Measurements from ENCODE around the gene NPEPPS.
A peak's percentile ranks its signal among the peaks of the same experiment; 100 is the strongest.

NPEPPS gene

DNA sequence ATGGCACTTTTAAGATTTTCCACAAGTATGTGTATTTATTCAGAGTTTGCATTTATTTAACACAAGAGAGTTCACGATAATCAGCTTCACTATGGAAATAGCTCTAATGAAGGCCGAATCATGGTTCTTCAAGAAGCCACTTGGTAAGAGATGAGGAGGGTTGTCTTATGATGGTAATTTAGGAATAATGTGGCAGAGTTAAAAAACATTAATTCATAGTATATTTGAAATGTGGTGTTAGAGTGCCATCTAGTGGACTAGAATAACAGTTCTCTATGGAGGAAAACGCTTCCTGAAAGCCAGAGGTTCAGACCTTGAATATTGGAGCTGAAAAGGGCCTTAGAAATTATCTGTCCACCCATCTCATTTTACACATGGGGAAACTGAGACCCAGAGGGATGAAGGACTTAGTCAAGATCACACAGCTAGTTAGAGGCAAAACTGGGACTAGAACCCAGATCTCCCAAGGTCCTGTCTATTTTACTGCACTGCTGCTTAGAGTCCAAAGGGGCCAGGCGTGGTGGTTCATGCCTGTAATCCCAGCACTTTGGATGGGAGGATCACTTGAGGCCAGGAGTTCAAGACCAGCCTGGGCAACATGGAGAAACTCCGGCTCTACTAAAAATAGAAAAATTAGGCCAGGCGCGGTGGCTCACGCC, 85.0 kb downstream of the NPEPPS start:
- H3K9me3 Mint-ChIP-seq = no peaks in the 10 kb centered on the region
- TF ChIP-seq, protein P1, sequence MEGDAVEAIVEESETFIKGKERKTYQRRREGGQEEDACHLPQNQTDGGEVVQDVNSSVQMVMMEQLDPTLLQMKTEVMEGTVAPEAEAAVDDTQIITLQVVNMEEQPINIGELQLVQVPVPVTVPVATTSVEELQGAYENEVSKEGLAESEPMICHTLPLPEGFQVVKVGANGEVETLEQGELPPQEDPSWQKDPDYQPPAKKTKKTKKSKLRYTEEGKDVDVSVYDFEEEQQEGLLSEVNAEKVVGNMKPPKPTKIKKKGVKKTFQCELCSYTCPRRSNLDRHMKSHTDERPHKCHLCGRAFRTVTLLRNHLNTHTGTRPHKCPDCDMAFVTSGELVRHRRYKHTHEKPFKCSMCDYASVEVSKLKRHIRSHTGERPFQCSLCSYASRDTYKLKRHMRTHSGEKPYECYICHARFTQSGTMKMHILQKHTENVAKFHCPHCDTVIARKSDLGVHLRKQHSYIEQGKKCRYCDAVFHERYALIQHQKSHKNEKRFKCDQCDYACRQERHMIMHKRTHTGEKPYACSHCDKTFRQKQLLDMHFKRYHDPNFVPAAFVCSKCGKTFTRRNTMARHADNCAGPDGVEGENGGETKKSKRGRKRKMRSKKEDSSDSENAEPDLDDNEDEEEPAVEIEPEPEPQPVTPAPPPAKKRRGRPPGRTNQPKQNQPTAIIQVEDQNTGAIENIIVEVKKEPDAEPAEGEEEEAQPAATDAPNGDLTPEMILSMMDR (IDR thresholded peaks at IDR 0.05) = peak; percentile 75
- H3K36me3 Mint-ChIP-seq (ENCODE audit: low read depth) = peaks cover 65% of the 10 kb centered on the region
- no peak overlapping the region for H3K4me3 Mint-ChIP-seq
- DNase-seq = peak; percentile 6
- H3K27ac Mint-ChIP-seq = no peak overlapping the region
- H3K4me1 Mint-ChIP-seq = peaks cover under 1% of the 10 kb centered on the region
- no peaks in the 10 kb centered on the region for H3K27me3 Mint-ChIP-seq (ENCODE audit: low read depth, poor library complexity)

DNA sequence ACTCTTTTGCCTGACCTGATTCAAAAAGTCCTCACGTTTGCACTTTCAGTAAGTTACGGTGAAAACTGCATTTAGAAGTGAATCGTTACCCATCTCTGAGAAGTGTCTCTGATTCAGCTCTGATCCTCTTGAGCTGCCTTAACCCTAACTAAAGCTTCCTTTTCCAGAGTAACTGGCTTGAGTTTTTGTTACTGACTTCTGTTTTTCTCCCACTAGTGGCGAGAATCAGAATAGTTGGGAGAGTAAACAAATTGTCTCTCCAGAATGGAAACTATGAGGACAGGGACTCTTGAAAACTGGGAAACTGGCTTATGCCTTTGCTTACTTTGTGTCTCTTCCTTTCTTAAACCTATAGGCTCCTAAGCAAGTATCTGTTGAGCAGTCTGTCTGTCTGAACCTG, 87.5 kb downstream of the NPEPPS start:
- peak overlapping the region; percentile 87 for H3K27ac Mint-ChIP-seq

DNA sequence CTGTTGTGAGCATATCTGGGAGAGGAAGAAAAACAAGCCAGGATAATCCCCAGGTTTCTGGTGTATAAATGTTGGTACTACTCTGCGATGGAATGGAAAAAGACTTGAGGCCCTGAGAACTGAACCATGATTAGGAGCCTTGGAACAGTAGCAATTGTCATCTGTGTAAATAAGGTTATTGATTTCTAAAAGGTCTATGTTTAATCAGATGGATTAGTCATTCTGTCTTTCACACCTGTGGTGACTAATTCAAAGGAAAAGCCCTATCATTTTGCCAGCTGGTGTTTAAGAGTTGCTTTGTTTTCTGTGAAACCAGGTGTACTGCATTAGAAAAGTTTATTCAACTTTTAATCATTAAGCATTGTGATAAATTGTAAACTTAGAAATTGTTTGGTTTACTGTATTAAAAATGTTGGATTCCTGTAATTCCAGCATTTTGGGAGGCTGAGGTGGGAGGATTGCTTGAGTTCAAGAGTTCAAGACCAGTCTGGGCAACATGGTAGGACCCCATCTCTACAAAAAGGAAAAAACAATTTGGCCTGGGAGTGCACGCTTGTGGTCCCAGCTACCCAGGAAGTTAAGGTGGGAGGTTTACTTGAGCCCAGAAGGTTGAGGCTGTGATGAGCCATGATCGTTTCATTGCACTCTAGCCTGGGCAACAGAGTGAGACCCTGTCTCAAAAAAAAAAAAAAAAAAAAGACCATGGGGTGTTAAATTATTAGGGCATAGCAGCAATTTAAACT, 89.8 kb downstream of the NPEPPS start:
- no peaks in the 10 kb centered on the region for H3K27me3 Mint-ChIP-seq (ENCODE audit: low read depth, poor library complexity)
- TF ChIP-seq, protein P1 (IDR thresholded peaks at IDR 0.05) = no peak
- peaks cover 10% of the 10 kb centered on the region for H3K4me1 Mint-ChIP-seq
- no peak for DNase-seq
- H3K36me3 Mint-ChIP-seq (ENCODE audit: low read depth) = peaks cover 62% of the 10 kb centered on the region
- H3K9me3 Mint-ChIP-seq = no peaks in the 10 kb centered on the region
- H3K4me3 Mint-ChIP-seq = no peak overlapping the region
- peak overlapping the region; percentile 68 for H3K27ac Mint-ChIP-seq

More for the DNA sequence above, 87.5 kb downstream of the NPEPPS start:
- H3K36me3 Mint-ChIP-seq (ENCODE audit: low read depth) = peaks cover 66% of the 10 kb centered on the region
- H3K27me3 Mint-ChIP-seq (ENCODE audit: low read depth, poor library complexity) = no peaks in the 10 kb centered on the region
- DNase-seq = no peak
- H3K4me3 Mint-ChIP-seq = no peak overlapping the region
- peaks cover 10% of the 10 kb centered on the region for H3K4me1 Mint-ChIP-seq
- no peaks in the 10 kb centered on the region for H3K9me3 Mint-ChIP-seq
- TF ChIP-seq, protein P1 (IDR thresholded peaks at IDR 0.05) = no peak

DNA sequence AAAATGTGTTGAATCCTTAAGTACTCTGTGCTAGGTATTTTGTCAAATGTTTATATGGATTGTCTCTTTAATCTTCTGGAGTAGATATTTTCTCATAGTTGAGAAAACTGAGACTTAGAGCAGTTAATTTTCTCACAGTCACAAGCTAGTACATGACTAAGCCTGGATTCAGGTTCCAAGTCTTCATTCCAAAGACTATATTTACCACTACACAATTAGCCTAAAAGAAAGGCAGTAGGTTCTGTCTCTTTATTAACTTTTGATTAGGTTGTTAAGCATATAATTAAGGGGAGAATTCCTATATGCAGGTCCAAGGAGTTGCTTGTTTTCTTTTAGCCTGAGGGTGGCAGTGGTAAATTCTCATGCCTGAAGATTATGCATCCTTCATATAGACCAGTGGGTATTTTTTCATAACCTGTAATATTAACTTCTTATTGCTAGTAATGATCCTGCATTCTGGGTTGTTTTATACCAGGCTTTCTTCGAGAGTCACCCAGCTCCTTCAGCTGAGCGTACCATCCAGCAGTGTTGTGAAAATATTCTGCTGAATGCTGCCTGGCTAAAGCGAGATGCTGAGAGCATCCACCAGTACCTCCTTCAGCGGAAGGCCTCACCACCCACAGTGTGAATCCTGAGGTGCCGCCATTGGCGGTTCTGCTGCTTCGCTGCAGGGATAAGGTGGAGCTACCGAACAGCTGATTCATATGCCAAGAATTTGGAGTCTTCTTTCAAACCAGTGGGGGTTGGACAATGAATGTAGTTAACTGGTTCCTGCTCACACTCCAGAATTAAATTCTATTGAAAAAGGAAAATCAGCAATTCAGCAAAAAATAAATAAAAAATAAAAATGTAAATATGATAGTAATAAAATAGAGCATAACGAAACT, 90.6 kb downstream of the NPEPPS start:
- TF ChIP-seq, protein P1 (IDR thresholded peaks at IDR 0.05) = no peak
- no peaks in the 10 kb centered on the region for H3K9me3 Mint-ChIP-seq
- H3K4me3 Mint-ChIP-seq = no peak overlapping the region
- peak overlapping the region; percentile 68 for H3K27ac Mint-ChIP-seq
- DNase-seq = peak; percentile 12
- no peaks in the 10 kb centered on the region for H3K27me3 Mint-ChIP-seq (ENCODE audit: low read depth, poor library complexity)
- peaks cover 10% of the 10 kb centered on the region for H3K4me1 Mint-ChIP-seq
- H3K36me3 Mint-ChIP-seq (ENCODE audit: low read depth) = peaks cover 62% of the 10 kb centered on the region

DNA sequence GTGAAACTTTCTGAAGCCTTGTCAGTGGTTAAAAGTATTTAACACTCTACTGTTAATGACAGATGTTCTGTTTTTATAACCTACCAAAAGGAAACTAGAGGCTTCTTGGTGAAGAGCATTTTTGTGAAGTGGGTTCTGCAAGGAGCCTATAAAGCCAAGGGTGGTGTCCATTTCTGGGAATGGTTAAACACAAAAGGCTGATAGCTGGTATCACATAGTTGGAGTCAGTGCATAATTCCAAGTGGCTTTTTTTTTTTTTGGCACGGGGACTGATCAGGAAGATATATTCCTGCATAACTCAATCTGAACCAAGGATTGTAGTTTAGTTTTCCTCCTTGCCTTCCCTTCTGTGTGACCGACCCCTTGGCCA, 91.3 kb downstream of the NPEPPS start:
- TF ChIP-seq, protein P1 (IDR thresholded peaks at IDR 0.05) = no peak
- DNase-seq = no peak
- no peaks in the 10 kb centered on the region for H3K27me3 Mint-ChIP-seq (ENCODE audit: low read depth, poor library complexity)
- H3K36me3 Mint-ChIP-seq (ENCODE audit: low read depth) = peaks cover 65% of the 10 kb centered on the region
- H3K4me3 Mint-ChIP-seq = no peak overlapping the region
- H3K4me1 Mint-ChIP-seq = peaks cover 10% of the 10 kb centered on the region
- H3K9me3 Mint-ChIP-seq = no peaks in the 10 kb centered on the region
- peak overlapping the region; percentile 93 for H3K27ac Mint-ChIP-seq

Measured in nephron progenitor cell (in vitro differentiated cells).